ENCODE measurements around the gene STAT2. TPM values are rescaled to one million over a fixed set of nuclear protein-coding genes. Genes with fewer than 3 reads are reported as not detected.

Gene STAT2
- total RNA-seq, 1 experiment from 2014 or later, result 50.4 TPM

DNA sequence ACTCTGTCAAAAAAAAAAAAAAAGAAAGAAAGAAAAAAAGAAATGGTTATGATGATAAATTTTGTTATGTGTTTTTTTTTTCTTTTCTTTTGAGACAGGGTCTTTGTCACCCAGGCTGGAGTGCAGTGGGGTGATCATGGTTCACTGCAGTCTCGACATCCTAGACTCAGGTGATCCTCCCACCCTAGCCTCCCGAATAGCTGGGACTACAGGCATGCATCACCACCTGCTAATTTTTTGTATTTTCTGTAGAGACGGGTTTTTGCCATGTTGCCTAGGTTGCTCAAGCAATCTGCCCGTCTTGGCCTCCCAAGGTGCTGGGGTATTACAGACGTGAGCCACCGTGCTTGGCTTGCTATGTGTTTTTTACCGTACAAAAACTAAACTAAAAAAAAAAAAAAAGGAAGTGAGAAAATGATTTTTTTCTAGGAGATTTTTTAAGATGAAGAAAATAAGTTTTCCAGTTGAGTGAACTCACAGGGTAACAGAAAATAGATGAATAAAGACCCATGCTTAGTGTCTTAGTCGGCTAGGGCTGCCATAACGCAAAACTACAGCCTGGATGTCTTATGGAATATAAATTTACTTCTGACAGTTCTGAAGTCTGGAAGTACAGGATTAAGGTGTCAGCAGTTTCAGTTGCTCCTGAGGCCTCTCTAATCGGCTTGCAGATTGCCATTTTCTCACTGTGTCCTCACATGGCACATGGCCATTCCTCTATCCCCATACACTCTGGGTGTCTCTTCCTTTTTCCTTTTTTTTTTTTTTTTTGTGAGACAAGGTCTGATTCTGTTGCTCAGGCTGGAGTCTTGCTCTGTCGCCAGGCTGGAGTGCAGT, 15.9 kb upstream of the STAT2 start:
- intact Hi-C loops (cut with micrococcal nuclease; ENCODE audit: unreplicated experiment) (no loop called here), in situ Hi-C loops (cut with HindIII; ENCODE audit: low pct_unique_long_range_greater_than_20kb, low sequenced_read_pairs) (no loop called here)
- no peaks in the 10 kb centered on the region for H3K9me3 ChIP-seq (ENCODE audit: control insufficient read depth, insufficient read depth, low read depth, low read length)
- ATAC-seq (no peak), DNase-seq (ENCODE audit: low read depth, low spot score) (no peak)
- TF ChIP-seq, protein P1, sequence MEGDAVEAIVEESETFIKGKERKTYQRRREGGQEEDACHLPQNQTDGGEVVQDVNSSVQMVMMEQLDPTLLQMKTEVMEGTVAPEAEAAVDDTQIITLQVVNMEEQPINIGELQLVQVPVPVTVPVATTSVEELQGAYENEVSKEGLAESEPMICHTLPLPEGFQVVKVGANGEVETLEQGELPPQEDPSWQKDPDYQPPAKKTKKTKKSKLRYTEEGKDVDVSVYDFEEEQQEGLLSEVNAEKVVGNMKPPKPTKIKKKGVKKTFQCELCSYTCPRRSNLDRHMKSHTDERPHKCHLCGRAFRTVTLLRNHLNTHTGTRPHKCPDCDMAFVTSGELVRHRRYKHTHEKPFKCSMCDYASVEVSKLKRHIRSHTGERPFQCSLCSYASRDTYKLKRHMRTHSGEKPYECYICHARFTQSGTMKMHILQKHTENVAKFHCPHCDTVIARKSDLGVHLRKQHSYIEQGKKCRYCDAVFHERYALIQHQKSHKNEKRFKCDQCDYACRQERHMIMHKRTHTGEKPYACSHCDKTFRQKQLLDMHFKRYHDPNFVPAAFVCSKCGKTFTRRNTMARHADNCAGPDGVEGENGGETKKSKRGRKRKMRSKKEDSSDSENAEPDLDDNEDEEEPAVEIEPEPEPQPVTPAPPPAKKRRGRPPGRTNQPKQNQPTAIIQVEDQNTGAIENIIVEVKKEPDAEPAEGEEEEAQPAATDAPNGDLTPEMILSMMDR (IDR thresholded peaks at IDR 0.05), result no peak
- TF ChIP-seq POLR2AphosphoS5 (IDR thresholded peaks at IDR 0.05; ENCODE audit: low read depth, low read length) (no peak), TCF7L2 (IDR thresholded peaks at IDR 0.05; ENCODE audit: low read depth, low read length) (no peak), SIN3A (IDR thresholded peaks at IDR 0.05; ENCODE audit: borderline replicate concordance, insufficient read depth, low read depth, low read length) (no peak)
- TF ChIP-seq, protein P2, sequence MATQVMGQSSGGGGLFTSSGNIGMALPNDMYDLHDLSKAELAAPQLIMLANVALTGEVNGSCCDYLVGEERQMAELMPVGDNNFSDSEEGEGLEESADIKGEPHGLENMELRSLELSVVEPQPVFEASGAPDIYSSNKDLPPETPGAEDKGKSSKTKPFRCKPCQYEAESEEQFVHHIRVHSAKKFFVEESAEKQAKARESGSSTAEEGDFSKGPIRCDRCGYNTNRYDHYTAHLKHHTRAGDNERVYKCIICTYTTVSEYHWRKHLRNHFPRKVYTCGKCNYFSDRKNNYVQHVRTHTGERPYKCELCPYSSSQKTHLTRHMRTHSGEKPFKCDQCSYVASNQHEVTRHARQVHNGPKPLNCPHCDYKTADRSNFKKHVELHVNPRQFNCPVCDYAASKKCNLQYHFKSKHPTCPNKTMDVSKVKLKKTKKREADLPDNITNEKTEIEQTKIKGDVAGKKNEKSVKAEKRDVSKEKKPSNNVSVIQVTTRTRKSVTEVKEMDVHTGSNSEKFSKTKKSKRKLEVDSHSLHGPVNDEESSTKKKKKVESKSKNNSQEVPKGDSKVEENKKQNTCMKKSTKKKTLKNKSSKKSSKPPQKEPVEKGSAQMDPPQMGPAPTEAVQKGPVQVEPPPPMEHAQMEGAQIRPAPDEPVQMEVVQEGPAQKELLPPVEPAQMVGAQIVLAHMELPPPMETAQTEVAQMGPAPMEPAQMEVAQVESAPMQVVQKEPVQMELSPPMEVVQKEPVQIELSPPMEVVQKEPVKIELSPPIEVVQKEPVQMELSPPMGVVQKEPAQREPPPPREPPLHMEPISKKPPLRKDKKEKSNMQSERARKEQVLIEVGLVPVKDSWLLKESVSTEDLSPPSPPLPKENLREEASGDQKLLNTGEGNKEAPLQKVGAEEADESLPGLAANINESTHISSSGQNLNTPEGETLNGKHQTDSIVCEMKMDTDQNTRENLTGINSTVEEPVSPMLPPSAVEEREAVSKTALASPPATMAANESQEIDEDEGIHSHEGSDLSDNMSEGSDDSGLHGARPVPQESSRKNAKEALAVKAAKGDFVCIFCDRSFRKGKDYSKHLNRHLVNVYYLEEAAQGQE (IDR thresholded peaks at IDR 0.05; ENCODE audit: insufficient read depth in 1 of 2, low read depth in 2 of 2, low read length in 1 of 2), result no peak
- no peak overlapping the region for H3K4me3 ChIP-seq (ENCODE audit: low read depth in 2 of 2, low read length in 2 of 2)
- H3K27me3 ChIP-seq (ENCODE audit: control insufficient read depth, insufficient read depth, low read length), result no peaks in the 10 kb centered on the region
- ChIA-PET CTCF (interaction anchor here (0.6 kb wide), 1 partner anchor 330 kb away, joined by 5 read pairs; no protein-coding TSS in a partner anchor), POLR2A (no interaction called here)
- BruUV-seq (replicated peaks), result no TSS peak
- no peak overlapping the region for H3K27ac ChIP-seq (ENCODE audit: low read length)
- H3K36me3 ChIP-seq (ENCODE audit: control insufficient read depth, insufficient read depth, low read length), result no peaks in the 10 kb centered on the region
- no peaks in the 10 kb centered on the region for H3K4me1 ChIP-seq (ENCODE audit: control insufficient read depth, insufficient read depth, low read length)

DNA sequence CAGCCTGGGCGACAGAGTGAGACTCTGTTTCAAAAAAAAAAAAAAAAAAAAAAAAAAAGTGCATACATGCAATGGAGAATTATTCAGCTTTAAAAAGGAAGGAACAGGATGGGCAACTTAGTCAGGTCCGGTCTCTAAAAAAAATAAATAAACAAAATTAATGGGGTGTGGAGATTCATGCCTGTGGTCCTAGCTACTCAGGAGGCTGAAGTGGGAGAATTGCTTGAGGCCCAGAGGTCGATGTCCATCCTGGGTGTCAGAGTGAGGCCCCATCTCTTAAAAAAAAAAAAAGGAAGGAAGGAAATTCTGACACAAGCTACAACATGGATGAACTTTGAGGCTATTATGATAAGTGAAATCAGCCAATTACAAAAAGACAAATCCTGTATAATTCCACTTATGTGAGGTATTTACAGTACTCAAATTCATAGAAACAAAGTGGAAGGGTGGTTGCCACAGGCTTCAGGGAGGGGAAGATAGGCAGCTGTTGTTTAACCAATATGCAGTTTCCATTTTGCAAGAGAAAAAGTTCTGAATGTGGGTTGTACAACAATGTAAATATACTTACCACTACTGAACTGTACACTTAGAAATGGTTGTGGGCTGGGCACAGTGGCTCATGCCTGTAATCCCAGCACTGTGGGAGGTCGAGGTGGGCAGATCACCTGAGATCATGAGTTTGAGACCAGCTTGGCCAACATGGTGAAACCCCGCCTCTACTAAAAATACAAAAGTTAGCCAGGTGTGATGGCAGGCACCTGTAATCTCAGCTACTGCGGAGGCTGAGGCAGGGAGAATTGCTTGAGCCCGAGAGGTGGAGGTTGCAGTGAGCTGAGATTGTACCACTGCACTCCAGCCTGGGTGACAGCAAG, 15.1 kb upstream of the STAT2 start:
- TF ChIP-seq, protein P1 (IDR thresholded peaks at IDR 0.05), result no peak
- TF ChIP-seq SIN3A (IDR thresholded peaks at IDR 0.05; ENCODE audit: borderline replicate concordance, insufficient read depth, low read depth, low read length), result no peak
- TF ChIP-seq, protein P2 (IDR thresholded peaks at IDR 0.05; ENCODE audit: insufficient read depth in 1 of 2, low read depth in 2 of 2, low read length in 1 of 2), result no peak
- no peak for TF ChIP-seq POLR2AphosphoS5 (IDR thresholded peaks at IDR 0.05; ENCODE audit: low read depth, low read length)
- no peak for TF ChIP-seq TCF7L2 (IDR thresholded peaks at IDR 0.05; ENCODE audit: low read depth, low read length)
- BruUV-seq (replicated peaks), result no TSS peak
- Histone ChIP-seq H3K36me3 (ENCODE audit: control insufficient read depth, insufficient read depth, low read length) (no peaks in the 10 kb centered on the region), H3K4me3 (ENCODE audit: low read depth in 2 of 2, low read length in 2 of 2) (no peak overlapping the region), H3K27ac (ENCODE audit: low read length) (no peak overlapping the region), H3K27me3 (ENCODE audit: control insufficient read depth, insufficient read depth, low read length) (no peaks in the 10 kb centered on the region), H3K9me3 (ENCODE audit: control insufficient read depth, insufficient read depth, low read depth, low read length) (no peaks in the 10 kb centered on the region), H3K4me1 (ENCODE audit: control insufficient read depth, insufficient read depth, low read length) (no peaks in the 10 kb centered on the region)
- ATAC-seq, result no peak
- ChIA-PET POLR2A (interaction anchor here (0.6 kb wide), 1 partner anchor 34 kb away, joined by 4 read pairs; no protein-coding TSS in a partner anchor), CTCF (interaction anchor here (0.6 to 1.2 kb wide), 3 partner anchors 15 to 736 kb away, joined by 5 to 7 read pairs (median 5); partner anchors contain the start of genes STAT2 and STAT6)
- intact Hi-C loops (cut with micrococcal nuclease; ENCODE audit: unreplicated experiment) (no loop called here), in situ Hi-C loops (cut with HindIII; ENCODE audit: low pct_unique_long_range_greater_than_20kb, low sequenced_read_pairs) (no loop called here)
- no peak for DNase-seq (ENCODE audit: low read depth, low spot score)
